Kasumi-1 (cell line): ENCODE data around the gene SLC27A6.
A peak's percentile ranks its signal among the peaks of the same experiment; 100 is the strongest.
"Not testable (repeated sequence)": the region's sequence is repeated elsewhere in the genome, so short reads cannot be mapped to it uniquely, and the experiment has no call there.

Experiments
- DNase-seq, 2 experiments: peaks; one replicate each; lab custom pipeline; 2025; lab: John Stamatoyannopoulos, UW

The SLC27A6 gene

DNA sequence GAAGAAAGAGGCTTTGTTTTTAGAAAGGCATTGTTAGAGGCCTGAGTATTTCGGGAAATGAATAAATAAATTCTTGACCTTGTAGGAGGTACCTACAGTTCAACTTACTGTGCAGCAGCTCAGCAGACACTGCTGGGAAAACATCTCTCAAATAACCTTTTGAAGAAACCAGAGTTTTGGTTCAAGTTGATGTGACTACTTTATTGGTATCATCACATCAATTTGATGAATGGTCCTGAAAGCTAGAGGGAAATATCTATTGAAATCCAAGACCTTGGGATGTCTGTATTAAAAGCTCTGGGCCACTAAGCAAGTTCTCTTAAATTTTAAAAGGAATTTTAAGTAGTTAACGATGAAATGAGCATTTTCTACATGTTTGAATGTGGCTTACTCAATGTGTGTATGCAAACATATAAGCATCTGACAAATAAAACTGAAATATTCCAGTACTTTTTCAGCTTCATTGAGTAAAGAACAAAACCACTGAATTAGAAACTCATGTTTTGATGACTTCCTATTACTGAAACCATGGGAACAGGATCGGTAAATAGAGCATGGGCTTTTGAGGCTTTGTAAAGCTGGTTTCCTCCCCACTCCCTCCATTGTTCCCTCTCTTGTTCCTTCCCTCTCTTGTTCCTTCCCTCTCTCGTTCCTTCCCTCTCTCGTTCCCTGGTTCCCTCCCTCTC, 36.7 kb downstream of the SLC27A6 start:
- peak; percentile 8 to 14 for DNase-seq

DNA sequence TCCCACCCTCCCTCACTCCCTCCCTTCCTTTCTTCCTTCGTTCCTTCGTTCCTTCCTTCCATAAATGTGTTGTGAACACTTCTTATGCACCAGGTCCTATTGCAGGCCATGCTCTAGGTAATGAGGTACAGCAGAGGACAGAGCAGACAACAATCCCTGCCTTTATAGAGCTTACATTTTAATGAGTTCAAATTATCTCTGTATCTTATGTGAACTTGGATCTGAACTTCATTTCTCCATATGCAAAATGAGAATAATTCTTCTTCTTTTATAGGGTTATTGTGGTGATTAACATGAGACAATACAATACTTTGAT, 37.2 kb downstream of the SLC27A6 start:
- DNase-seq = no peak

DNA sequence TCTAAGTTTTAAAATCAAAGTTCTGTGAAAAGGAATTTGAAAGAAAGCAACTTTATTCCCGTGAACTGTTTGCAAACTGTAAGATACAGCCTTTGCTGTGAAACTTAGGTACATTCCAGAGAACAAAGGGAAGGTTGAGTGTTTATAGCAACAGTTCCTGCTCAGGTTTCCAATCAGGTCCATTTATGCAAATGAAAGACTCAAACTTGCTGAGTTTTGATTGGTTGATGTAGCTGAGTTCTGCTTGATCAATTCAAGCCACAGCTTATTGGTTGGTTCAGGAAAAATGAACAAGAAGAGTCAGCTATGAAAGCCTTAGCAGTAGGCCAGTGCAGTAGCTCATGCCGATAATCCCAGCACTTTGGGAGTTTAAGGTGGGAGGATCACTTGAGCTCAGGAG, 37.9 kb downstream of the SLC27A6 start:
- no peak for DNase-seq

DNA sequence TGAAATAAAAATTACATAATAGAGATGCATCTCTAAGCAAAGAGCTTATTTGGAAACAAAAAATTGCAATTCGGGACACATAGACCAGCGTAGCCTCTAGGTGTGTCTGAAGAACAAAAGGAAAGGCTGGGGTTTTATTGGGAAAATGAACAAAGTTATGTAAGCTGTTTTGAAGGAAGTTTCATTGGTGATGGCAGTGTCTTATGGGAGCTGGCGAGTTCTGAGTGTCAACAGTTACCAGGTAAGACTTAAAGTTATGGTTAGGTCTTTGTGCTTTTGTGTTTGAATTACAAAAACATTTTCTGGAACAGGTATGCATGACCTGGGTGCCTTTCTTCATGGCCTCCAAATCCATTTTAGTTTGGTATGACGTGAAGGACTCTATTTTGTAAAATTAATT, 48.9 kb downstream of the SLC27A6 start:
- DNase-seq = no peak

DNA sequence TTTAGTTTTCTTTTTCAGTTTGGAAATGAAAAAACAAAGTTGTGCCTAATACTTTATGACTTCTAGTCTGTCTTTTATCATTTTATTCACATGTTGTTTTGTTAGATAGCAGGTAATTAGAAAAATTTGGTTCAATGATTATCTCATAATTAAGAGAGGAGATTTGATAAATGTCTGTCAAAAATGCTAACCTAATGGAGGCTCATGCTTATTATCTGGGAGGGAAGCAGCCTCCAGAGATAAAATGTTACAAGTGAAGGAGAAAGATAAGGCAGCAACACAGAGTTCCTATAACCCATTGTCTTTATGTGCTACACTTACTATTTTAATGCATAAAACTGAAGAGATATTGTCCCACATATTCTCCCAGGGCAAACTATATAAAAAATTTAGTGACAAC, 53.5 kb downstream of the SLC27A6 start:
- no peak for DNase-seq

DNA sequence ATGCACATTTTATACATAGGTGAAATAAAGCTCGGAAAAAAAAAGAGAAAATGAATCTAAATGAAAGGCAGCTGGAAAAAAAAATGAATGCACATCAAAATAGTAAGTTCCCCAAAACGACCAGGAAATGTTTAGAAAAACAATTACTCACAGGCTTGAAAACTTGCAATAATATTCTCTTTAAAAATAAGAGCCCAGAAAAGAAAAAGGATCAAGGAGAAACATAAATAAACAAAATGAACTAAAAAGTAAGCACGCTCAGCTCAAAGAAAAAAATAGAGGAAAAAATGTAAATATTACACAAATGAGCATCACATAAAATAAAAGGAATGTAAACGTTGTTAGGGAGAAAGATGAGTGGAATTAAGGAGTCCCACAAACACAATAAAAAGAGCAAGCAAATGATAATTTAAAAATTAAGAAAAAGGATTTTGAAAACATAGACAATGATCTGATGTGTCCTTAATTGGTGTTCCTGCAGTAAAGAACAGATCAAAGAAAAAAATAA, 54.2 kb downstream of the SLC27A6 start:
- no peak for DNase-seq

DNA sequence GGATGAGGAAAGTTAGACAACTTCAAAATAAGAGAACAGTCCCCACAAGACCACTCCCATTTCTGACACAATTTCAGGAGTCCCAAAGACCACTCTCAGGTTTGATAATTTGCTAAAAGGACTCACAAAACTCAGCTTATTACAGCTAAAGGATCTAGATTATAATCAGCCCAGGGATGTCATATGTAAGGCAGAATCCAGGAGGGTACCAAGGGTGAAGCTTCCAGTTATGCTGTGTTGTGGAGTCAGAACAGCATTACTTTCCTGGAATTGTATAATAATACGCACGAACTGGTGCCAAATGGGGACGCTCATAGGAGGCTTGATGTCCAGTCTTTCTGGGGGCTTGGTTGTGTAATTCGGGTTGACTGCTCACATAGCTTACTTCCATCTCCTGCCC, 55.4 kb downstream of the SLC27A6 start:
- DNase-seq = no peak

DNA sequence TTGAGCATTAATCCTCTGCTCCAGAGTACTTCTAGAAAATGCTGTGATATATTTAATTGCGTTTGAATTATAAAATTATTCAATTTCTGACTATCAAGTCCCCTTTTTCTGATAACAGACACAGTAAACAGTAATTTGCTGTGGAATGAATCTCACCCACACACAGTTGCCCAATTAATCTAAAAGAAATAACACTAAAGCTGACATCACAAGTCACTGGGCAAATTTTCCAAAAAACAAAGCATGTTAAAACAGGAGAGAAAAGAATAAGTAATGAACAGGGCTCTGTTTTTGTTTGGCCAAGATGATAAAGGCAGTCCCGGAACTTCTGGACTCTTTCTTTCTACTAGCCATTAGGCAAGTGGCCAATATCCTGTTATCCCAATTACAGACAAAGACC, 56.5 kb downstream of the SLC27A6 start:
- DNase-seq = no peak

DNA sequence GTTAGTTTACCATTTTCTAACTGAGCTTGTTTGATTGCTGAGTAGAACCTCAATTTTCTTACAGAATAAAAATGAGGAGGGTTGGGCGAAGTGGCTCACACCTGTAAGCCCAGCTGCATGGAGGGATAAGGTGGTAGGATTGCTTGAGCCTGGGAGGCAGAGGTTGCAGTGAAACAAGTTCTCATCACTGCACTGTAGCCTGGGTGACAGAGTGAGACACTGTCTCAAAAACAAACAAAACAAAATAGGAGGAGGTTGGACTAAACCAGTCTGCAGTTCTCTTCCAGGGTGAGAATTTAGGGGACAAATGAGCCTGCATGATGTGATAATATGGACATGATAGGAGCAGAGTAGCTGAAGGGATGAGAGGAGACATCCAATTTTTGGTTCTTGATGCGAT, 57.3 kb downstream of the SLC27A6 start:
- no peak for DNase-seq

DNA sequence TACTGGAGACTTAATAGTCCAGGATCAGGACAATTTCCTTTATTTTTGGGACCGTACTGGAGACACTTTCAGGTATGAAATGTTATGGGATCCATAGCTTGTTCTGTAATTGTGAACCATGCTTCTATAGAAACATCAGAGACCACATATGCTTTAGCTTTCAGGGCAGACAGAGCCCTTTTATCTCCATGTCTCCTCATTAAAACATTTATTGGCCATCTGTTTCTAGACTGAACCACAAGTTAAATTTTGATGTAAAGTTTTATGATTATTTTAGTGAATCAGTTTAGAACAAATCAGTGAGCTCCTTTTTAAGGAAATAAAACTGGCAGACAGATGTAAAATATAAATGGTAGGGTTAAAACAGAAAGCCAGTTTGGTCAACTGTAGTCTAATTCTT, 62.0 kb downstream of the SLC27A6 start:
- no peak for DNase-seq

DNA sequence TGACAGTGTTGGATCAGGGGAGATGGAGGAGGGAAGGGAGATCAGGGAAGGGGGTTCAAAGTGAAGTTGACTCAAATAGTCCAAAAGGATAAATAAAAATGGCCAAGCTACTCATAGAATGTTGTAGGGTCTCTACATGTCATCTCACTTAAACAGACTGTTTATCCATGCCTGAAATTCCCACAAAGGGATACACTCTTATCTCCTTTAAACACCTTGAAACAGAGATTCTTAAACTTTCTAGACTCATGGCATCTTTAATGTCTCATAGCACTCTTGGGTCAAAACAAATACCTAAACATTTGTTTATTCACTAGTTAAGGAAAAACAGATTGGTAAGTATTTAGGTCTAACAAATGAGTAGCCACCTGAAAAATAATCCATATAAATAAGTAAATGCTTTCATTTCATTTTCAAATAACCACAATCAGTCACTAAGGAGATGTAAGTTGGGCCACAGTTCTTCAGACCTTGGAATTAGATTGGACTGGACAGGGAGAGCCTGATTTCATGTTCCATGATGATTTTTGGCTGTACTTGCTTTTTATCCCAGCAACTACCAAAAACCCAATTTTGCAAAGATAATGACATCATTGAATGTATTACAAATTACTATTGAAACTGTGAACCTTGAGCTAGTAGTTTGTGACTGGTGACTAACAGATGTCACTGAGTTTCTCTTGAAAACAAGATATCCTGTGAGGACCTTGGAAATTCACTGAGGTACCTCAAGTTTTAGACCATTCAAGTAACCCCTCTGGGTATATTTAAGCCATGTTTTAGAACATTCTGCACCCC, 66.8 kb downstream of the SLC27A6 start:
- no peak for DNase-seq

DNA sequence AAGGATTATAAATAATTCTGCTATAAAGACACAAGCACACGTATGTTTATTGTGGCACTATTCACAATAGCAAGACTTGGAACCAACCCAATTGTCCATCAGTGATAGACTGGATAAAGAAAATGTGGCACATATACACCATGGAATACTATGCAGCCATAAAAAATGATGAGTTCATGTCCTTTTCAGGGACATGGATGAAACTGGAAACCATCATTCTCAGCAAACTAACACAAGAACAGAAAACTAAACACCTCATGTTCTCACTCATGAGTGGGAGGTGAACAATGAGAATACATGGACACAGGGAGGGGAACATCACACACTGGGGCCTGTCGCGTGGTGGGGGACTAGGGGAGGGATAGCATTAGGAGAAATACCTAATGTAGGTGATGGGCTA, 71.0 kb downstream of the SLC27A6 start:
- not testable (repeated sequence) for DNase-seq

DNA sequence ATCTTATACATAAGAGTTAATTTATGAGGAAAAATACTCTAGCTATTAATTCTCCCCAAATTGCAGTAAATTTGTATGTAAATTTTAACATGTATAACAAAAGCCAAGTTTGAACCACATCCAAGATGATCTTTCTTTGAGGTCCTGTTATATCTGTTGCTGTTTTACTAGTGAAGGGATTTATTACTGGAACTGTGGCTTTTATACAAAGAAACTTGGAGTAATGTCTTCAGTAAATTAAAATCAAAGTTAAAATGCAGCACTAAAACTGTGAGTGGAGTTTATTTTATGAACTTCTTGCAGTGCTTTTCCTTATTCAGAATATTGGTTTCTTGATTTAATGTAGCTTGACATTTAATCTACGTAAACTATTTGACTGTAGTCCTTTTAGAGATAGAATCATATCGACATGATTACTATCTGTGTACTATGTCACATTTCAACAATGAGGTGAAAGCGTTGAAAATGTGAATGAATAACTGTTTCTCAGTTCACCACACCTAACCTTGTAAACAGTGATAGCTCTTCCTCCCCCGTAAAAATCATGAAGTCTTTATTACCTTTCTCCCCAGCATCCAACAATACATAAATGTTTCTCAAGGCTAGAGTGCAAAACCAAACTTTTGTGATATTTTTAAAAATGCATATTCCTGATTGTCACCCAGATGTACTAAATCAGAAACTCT, 76.1 kb downstream of the SLC27A6 start:
- DNase-seq = no peak

DNA sequence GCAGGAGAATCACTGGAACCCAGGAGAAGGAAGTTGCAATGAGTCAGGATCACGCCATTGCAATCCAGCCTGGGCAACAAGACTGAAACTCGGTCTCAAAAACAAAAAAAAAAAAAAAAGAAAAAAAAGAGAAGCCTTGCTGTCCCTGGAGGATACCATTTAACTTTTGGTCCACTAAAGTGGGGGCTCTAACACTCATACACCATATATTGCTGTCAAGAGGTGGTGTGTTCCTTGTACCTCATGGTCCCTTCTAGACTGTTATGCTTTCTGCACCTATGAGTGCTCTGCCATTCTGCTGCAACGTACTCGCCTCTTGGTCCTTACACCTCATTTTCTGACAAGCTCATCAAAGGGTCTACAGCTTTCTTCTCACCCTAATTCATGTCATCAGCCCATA, 77.0 kb downstream of the SLC27A6 start:
- DNase-seq = no peak

DNA sequence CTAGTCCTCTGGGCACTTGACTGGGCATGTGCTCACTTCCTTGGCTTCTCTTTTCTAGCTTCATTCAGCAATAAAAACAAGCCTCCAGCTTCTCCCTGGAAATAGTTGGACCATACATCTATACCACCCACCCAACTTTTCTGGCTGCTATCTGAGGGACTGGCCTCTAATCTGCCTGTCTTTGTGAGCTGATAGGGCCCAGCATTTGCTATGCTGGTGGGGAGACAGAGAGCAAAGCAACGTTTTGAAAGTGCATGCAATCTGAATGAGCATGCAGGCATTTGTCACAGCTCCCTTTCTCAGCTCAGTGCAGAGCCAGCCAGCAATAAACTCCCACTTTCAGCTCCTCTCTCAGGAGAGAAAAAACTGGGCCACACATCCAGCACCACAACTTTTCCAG, 78.6 kb downstream of the SLC27A6 start:
- no peak for DNase-seq

DNA sequence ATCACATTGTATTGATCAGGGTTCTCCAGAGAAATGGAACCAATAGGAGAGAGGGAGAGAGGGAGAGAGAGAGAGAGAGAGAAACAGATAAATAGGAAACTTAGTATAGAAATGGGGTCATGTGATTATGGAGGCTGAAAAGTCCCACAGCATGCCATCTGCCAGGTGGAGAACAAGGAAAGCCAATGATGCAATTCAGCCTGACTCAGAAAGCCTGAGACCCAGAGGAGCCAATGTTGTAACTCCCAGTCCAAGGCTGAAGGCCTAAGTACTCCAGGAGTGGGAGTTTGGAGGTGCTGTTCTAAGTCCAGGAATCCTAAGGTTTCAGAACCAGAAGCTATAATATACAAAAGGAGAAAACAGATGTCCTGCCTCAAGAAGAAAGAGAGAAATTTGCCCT, 80.9 kb downstream of the SLC27A6 start:
- no peak for DNase-seq

DNA sequence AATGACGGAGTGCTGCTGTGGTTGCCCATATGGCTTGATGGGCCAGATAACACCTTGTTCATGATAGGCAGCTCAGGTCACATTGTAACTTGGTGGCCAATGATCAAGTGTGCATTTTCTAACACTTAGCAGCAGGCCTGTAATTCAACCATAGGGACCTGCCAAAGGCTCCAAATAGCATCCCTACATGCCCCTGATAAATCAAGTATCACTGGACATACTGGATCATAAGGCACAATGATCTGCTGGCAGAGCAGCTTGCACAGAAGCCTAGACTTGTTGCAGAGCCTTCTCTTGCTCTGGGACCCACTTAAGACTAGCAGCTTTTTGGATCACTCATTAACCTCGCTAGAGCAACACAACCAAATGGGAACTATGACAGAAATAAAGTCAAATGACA, 83.2 kb downstream of the SLC27A6 start:
- DNase-seq = no peak

DNA sequence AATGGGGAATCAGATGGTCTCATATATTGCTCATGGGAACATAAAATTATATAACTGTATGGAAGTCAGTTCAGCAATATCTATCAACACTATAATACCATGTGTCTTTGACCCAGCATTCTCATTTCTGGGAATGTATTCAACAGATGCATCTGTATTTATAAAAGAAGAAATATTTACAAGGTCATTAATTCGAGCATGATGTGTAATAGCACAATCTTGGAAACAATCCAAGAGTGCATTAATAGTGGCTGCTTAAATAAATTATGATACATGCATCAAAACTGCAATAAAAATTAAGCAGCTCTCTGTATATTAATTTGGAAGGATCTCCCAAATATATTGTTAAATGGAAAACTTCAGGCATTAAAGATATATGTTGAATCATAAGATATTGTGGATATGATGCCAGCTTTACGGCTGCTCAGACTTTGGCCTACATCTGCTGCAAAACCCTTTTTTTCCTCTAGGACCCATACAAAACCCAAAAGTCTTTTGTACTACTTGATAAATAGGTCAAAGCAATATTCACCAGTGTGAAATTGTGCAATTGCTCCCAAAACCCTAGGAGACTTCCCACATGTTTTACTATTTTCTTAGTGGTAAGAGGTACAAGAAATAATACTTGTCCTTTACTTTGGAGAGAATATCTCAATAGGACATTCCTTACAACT, 84.0 kb downstream of the SLC27A6 start:
- DNase-seq = no peak

DNA sequence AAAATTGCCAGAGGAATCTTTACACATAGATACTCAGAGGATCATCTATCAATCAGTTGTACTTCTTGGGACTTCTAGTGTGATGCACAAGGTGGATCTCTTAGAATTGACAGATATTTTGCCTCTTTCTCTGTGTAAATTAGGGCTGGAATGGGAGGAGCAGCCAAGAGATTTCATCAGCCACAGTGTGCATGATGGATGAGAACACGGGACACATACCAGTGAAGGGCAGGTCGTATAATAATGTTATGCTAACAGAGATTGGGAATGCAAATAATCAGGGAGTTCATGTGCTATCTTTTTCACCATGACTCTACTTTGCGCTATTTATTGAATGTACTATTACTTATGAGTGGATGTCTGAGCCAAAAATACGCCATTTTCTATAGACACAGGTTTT, 86.0 kb downstream of the SLC27A6 start:
- DNase-seq = no peak

DNA sequence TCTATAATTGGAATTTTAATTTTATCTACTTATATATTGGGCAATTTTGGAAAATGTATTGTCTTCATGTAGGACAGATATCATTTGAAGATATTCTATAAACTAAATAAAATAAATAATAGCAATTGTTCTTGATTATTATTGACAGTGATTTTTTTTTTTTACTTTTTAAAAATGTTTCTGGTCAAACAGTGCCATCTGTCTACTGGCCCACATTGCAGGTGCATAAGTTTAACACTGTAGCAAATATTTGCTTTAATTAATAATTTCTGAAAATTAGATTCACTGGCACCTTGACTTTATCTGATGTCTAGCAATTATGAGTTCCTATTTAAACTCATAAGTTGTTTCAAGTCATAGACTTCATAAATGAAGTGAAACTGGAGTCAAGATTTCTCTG, 88.2 kb downstream of the SLC27A6 start:
- DNase-seq = no peak

DNA sequence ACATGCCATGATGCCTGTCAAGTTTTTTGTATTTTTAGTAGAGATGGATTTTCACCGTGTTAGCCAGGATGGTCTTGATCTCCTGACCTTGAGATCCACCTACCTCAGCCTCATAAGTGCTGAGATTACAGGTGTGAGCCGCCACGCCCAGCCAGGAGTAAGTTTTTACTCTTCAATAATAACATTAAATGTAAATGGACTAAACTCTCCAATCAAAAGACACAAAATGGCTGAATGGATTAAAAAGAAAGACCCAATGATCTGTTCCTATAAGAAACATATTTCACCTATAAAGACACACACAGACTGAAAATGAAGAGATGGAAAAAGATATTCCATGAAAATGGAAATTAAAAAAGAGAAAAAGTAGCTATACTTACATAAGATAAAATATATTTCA, 92.0 kb downstream of the SLC27A6 start:
- no peak for DNase-seq

DNA sequence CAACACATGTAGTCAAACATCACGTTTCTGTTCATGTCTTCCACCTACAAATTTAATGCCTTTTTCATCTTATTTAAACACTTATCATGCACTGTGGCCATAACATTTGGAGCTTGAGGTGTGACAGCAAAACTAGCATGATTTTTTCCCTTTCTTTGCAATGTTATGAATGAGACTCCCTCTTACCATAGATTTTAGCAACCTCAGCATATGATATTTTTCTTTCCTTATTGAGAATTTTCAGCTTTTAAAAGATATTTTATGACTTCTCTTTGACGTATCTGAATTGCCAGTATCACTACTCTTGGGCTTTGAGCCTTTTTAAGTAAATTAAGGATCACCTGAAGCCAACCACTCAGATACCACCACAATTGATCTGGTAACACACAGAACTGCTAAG, 96.6 kb downstream of the SLC27A6 start:
- DNase-seq = no peak
